HG03571 (cell line): ENCODE data around the gene EIF5AL1.
"Not testable (repeated sequence)": the region's sequence is repeated elsewhere in the genome, so short reads cannot be mapped to it uniquely, and the experiment has no call there.

Source experiments
- ATAC-seq: cut with Tn5 transposase; IDR thresholded peaks from one replicate; pipeline ENCODE4 v1.9.1; 2021; ENCODE audit not compliant: unreplicated experiment

EIF5AL1 gene

GRCh38 chr10:79511891-79512583, at the start of gene EIF5AL1:
Gene EIF5AL1 (plus strand): TSS chr10:79512533. CDS start chr10:79512650, 117 bp downstream.
- ATAC-seq: not testable (repeated sequence)

DNA sequence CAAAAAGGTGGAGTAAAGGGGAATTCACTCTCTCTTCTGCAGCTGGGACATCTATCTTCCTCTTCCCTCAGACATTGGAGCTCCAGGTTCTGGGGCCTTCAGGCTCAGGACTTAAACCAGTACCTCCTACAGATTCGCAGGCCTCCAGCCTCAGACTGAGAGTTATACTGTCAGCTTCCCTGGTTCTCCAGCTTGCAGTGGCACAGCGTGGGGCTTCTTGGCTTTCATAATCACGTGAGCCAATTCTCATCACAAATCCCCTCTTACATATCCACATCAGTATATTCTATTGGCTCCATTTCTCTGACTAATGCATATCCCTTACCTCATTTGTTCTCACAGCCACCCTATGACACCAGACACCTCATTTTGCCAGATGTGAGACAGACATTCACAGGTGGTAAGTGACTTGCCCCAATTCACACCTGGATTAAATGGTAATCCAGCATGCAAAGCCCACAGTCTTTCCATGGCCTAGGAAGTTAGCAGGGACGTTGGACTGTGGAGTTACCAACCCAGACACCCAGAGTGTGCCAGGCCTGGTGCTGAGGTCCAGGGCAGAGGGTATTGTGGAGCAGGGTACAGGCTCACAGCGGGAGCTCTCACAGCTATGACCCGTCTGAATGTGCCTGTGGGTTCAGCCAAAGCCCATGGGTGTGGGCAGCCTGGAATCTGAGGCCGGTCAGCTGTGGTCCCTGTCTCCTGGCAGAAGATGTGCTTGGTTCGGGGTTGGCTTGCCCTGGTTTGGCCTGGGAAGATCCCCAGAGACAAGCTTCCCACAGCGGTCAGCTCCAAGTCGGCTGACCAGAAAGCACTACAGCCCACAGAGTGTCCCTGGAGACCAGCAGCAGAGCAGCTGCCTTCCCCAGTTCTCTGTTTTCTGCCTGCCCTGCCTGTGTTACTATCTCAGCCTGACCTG, 48.5 kb upstream of the EIF5AL1 start:
- no peak for ATAC-seq

DNA sequence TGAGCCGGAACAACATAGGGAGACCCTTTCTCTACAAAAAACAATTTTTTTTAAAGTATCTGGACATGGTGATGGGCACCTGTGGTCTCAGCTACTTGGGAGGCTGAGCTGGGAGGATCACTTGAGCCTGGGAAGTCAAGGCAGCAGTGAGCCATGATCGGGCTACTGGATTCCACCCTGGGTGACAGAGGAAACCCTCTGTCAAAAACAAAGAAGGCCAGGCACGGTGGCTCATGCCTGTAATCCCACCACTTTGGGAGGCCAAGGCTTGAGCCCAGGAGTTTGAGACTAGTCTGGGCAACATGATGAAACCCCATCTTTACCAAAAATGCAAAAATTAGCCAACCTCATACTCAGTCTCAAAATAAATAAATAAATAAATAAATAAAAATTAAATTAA, 47.0 kb upstream of the EIF5AL1 start:
- no peak for ATAC-seq

DNA sequence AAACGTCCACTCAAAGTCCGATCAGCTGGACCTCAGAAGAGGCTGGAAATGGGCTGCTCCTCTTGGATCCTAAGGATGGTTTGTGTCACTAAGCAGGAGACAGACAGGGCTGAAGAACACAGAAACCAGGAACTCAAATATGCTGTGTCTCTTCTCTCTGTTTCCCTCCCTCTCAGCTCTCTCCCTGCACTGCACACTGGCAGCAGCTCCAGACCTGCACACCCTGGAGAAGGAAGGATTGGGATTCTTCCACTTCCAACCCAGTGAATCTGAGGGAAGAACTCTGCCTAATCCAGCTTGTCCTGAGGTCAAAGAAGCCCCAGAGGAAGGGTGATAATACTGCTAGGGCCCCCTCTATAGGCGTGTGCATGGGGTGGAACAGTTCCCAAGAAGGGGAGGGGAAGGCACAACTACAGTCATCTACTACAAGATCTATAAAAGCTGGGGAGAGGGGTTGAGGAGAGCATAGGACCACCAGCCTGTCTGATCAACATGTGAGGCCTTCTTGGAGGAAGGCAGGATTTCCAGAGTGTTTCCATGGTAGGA, 44.2 kb upstream of the EIF5AL1 start:
- no peak for ATAC-seq

DNA sequence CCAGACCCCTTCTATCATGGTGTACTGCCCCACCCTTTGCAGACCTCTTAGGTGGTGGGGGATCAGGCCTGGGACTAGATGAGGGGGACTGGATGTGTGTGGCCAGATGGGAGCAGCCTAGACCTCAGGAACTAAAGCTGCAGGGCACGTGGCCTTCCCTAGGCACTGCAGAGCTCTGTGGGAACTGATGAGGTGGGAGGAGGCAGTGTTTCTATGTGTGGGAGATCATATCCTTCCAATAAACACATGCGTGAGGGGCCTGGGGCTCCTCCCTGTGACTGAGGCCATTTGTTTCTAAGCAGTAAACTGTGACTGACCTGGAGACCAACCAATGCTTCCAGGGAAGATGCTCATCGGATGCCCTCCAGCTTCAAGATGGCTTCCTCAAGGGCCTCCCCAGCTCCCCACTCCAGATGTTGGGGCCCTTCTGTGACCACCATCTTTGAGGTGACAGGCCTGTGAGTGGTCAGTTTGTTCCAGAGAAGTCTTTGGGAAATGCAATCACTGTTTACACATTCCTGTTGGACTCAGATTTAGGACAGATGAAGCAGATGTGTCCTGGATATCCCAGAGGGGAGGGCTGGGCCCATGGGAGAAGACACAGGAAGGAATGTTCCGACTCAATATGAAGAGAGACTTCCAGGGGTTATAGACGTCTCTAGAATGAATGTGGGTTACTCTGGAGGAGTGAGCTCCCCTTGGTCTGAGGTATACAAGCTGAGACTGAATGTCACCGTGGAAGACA, 43.3 kb upstream of the EIF5AL1 start:
- no peak for ATAC-seq

- ATAC-seq: no peak
Observed at GRCh38 chr10:79470096-79470495, 42.2 kb upstream of the EIF5AL1 start.

DNA sequence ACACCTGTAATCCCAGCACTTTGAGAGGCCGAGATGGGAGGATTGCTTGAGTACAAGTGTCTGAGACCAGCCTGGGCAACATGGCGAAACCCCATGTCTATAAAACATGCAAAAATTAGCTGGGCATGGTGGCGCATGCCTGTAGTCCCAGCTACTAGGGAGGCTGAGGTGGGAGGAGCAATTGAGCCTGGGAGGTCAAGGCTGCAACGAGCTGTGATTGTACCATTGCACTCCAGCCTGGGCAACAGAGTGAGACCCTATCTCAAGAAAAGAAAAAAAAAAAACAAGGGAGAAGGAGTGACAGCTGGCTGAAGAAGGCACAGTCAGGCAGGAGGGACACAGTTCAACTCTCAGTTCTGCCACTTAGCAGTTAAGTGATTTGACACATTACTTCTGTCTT, 40.6 kb upstream of the EIF5AL1 start:
- ATAC-seq: no peak

- no peak for ATAC-seq
Observed at GRCh38 chr10:79472449-79472848, 39.9 kb upstream of the EIF5AL1 start.

DNA sequence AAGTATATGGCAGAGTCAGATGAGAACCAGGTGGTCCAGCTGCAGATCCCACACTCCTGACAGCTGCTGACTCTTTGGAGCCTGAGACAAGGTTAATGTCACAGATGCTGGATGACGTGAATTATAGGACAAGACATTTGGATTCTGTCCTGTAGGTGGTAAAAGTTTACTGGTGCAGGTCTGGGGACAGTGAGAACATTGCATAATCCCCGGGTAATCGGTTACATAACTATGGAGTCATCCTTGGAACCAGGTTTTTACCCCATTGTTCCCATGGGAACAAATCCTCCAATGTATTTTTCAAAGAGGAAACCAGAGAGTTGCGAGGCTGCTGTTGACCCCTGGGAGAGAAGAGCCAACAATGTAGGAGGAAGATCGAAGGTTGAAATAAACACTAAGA, 39.4 kb upstream of the EIF5AL1 start:
- no peak for ATAC-seq

DNA sequence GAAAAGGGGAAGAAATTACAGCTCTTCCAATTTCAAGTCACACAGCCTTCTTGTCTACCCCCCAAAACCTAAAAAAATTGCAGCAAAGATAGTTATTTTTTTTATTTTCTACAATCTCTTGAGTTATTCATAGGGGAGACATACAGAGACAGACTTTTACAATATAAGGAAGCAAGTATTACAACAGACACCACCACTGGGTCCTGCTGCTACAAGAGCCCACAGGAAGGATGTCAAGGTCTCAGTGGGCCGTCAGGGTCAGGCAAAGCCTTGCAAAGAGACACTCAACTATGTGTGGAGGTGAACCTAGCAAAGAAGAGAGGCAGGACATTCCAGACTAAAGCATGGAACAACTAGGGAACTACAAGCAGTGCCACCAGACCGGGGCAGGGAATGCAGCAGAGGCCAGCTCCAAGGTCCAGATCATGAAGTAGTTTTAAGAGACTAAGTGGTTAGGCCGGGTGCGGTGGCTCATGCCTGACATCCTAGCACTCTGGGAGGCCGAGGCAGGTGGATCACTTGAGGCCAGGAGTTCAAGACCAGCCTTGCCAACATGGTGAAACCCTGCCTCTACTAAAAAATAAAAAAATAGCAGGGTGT, 38.7 kb upstream of the EIF5AL1 start:
- ATAC-seq: no peak

- no peak for ATAC-seq
Observed at GRCh38 chr10:79475119-79475653, 37.1 kb upstream of the EIF5AL1 start.

DNA sequence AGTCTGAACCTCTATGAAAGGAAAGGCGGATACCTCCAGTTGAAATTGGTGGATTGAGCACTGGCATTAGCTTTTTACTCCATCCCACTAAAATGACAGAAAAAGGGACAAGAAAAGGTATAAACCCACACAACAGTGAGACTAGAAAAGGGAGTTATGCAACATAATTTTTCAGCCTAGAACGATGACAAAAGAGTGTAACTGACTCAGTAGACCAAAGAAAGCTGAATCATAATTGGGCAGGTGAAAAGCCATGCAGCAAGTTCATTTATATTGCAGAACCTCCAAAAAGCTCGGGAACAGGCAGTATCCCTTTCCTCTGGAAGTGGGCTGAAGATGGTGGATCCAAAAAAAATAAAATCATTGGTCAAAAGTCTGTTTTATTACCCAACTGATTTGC, 36.5 kb upstream of the EIF5AL1 start:
- no peak for ATAC-seq

DNA sequence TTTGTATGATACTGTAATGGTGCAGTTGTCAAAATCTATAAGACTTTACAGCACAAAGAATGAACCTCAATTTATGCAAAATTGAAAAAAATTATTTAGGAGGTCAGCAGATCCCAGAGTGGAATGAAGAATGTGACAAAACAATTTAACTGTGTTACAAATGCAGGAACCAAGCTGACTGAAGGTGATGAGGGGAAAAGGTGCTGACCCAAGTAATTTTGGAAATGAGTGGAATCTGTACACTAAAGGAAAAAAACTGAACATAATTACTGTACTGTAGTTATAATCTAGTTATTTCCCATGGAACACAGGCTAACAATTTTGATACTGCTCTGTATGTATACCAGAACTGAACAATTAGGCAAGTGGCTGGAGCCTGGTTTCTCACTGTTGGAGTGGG, 35.7 kb upstream of the EIF5AL1 start:
- no peak for ATAC-seq

DNA sequence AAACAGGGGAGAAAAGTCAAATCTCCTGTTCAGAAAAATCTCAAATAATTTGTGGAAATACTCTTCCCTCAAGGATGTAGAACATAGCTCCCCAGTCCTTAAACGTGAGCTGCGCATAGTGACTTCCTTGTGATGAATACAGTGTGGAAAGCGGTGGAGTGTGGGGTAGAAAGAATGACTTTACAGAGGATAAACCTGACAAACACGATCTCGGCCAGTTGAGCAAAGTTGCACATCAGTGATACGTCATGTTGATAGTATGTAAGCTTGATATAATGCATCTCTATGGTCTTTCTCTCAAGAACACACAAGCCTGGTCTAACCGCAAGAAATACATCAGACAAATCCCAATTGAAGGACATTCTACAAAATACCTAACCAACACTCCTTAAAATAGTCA, 34.9 kb upstream of the EIF5AL1 start:
- ATAC-seq: no peak

DNA sequence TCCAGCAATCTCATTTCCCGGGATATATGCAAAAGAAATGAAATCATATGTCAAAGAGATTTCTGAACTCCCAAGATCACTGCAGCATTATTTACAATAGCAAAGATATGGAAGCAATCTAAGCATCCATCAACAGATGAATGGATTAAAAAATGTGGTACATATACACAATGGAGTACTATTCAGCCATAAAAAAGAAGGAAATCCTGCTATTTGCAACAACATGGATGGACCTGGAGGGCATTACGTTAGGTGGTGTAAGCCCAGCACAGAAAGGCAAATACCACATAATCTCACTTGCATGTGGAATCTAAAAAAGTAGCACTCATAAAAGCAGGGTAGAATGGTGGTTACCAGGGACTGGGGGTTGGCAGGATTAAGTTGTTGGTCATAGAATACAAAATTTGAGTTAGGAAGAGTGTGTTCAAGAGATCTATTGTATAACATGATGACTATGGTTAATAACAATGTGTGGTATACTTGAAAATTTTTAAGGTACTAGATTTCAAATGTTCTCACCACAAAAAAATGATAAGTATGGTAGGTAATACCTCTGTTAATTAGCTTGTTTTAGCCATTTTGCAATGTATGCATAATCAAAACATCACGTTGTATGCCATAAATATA, 32.9 kb upstream of the EIF5AL1 start:
- no peak for ATAC-seq

DNA sequence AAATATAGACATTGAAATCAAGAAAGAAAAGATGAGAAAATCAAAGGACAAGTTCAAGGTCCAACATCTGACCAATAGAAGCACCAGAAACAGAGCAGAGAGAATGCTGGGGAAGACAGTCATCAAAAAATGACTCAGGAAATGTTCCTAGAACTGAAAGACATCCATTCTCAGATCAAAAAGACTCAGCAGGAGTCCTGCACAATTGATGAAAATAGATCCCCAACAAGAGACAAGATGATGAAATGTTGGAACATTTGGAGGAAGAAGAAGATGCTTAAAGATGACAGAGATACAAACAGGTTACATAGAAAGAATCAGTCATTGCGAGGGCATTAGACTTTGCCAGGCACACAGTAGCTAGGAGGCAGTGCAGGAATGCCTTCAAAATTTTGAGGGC, 30.0 kb upstream of the EIF5AL1 start:
- no peak for ATAC-seq

DNA sequence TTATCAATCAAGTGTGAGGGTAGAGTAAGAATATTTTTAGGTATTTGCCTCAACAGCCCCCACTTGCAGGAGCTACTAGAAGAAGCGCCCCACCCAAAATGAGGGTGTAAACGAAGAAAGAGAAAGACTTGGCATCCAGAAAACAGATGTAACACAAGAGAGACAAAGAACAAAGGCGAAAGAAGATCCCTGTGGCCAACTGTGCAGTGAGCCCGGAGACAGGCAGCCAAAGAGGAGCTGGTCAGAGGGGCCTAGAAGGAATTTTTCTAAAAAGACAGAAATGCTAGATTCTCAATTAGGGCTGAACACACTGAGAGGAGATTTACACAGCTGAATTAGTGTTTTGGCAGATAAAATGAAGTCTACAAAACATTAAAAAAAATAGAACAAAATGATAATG, 29.6 kb upstream of the EIF5AL1 start:
- no peak for ATAC-seq

DNA sequence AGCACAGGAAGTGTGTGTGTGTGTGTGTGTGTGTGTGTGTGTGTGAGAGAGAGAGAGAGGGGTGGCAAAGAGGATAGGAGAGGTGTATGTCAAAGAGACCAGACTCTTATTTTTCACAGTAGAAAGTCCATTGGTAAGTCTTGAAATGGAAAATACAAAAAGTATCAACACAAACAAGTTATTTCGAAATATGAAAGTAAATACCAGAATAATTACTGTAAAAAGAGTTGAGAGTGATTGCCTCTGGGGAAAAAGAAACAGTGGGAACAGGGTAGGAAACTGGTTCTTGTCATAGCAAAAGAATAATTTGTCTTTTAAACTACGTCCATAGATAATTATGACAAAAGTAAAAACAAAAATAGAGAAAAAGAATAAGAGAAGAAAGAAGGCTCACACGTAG, 29.0 kb upstream of the EIF5AL1 start:
- no peak for ATAC-seq

DNA sequence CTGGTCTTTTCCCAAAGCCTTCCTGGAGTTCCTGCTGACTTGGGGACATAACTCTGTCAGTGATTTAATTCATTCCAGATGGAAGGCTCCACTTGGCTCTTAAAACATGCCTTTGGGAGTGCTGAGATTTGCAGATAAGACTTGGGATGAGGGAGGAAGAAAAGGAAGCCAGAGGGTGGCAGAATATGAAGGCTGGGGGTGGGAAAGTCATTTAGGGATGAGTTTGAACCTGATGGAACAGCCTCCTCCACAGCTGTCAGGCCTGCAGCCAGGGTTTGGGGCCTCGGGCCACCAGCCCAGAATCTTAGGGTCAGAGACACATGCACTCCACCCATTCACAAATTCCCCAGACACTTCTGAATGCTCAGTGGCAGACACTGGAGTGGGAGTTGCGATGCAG, 28.4 kb upstream of the EIF5AL1 start:
- ATAC-seq: no peak

GRCh38 chr10:79484476-79484875, 27.9 kb upstream of the EIF5AL1 start:
- ATAC-seq: no peak
